H1 (cell line): ENCODE results near the gene SEC24B.
"Not testable (repeated sequence)": the region's sequence is repeated elsewhere in the genome, so short reads cannot be mapped to it uniquely, and the experiment has no call there.

ENCODE experiments used
- PHF8 ChIP-seq: fragments of 200-600 bp; sonication (generic); conservative IDR thresholded peaks from 2 replicates; pipeline ENCODE4 v1.7.1; 2012; ENCODE audit warnings: low read depth, mild to moderate bottlenecking, inconsistent platforms, low read length, moderate library complexity
- POLR2A ChIP-seq, 2 experiments: IDR thresholded peaks; 1 replicate in 1 of 2; 2 replicates in 1 of 2; pipeline ENCODE4 v1.6.1; 2011; ENCODE audit warnings: low read depth in 2 of 2, low read length in 2 of 2, mild to moderate bottlenecking in 2 of 2; ENCODE audit errors: control extremely low read depth in 1 of 2
- SIN3A ChIP-seq, 2 experiments: IDR thresholded peaks in 1 of 2; conservative IDR thresholded peaks in 1 of 2; 2 replicates each; pipeline ENCODE4 v1.6.1; 2011 to 2012; ENCODE audit warnings: low read length in 2 of 2, improper control_type of control experiment in 1 of 2, low read depth in 1 of 2, mild to moderate bottlenecking in 1 of 2
- TF ChIP-seq, protein P1 (sequence below): IDR thresholded peaks from 2 replicates; pipeline ENCODE4 v1.6.1; 2011; ENCODE audit warnings: low read length, improper control_type of control experiment
- TF ChIP-seq, protein P2 (sequence below), 3 experiments: IDR thresholded peaks; 1 replicate in 2 of 3; 2 replicates in 1 of 3; pipeline versions ENCODE4 v1.5.1 to v1.6.1; 2011; ENCODE audit warnings: low read length in 3 of 3, mild to moderate bottlenecking in 3 of 3, inconsistent platforms in 2 of 3, low read depth in 1 of 3, moderate library complexity in 1 of 3; ENCODE audit not compliant: insufficient read depth in 1 of 3; ENCODE audit errors: control extremely low read depth in 1 of 3

DNA sequence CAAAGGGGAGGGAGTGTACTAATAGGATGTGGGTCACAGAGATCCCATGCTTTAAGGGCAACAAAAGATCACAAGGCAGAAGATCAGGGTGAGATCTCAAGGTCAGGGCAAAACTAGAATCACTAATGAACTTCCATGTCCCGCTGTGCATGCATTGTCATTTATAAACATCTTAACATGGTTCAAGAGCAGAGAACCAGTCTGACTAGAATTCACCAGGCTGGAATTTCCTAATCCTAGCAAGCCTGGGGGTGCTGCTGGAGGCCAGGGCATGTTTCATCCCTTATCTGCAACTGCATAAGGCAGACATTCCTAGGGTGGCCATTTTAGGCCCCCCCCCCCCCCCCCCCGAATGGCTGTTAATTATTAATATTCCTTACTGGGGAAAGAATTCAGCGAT, 19.5 kb downstream of the SEC24B start:
- not testable (repeated sequence) for TF ChIP-seq PHF8; SIN3A (conservative IDR thresholded peaks at IDR 0.05 in 1 of 2, IDR thresholded peaks at IDR 0.05 in 1 of 2; ENCODE audit: low read depth in 1 of 2, low read length in 2 of 2); POLR2A (IDR thresholded peaks at IDR 0.05; ENCODE audit: control extremely low read depth in 1 of 2, low read depth in 2 of 2, low read length in 2 of 2)
- TF ChIP-seq, protein P1, sequence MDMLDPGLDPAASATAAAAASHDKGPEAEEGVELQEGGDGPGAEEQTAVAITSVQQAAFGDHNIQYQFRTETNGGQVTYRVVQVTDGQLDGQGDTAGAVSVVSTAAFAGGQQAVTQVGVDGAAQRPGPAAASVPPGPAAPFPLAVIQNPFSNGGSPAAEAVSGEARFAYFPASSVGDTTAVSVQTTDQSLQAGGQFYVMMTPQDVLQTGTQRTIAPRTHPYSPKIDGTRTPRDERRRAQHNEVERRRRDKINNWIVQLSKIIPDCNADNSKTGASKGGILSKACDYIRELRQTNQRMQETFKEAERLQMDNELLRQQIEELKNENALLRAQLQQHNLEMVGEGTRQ: not testable (repeated sequence)
- TF ChIP-seq, protein P2, sequence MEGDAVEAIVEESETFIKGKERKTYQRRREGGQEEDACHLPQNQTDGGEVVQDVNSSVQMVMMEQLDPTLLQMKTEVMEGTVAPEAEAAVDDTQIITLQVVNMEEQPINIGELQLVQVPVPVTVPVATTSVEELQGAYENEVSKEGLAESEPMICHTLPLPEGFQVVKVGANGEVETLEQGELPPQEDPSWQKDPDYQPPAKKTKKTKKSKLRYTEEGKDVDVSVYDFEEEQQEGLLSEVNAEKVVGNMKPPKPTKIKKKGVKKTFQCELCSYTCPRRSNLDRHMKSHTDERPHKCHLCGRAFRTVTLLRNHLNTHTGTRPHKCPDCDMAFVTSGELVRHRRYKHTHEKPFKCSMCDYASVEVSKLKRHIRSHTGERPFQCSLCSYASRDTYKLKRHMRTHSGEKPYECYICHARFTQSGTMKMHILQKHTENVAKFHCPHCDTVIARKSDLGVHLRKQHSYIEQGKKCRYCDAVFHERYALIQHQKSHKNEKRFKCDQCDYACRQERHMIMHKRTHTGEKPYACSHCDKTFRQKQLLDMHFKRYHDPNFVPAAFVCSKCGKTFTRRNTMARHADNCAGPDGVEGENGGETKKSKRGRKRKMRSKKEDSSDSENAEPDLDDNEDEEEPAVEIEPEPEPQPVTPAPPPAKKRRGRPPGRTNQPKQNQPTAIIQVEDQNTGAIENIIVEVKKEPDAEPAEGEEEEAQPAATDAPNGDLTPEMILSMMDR (IDR thresholded peaks at IDR 0.05; ENCODE audit: control extremely low read depth in 1 of 3, insufficient read depth in 1 of 3, low read depth in 1 of 3, low read length in 3 of 3): not testable (repeated sequence)
